ENCODE data around the gene SZRD1.
A peak's percentile ranks its signal among the peaks of the same experiment; 100 is the strongest.

SZRD1 gene

GRCh38 chr1:16402742-16403141 lies 35.7 kb downstream of the SZRD1 start:
- Mint-ChIP-seq H3K4me1 (peaks cover 4% of the 10 kb centered on the region), H3K27me3 (no peaks in the 10 kb centered on the region), H3K27ac (no peak overlapping the region), H3K9me3 (no peaks in the 10 kb centered on the region), H3K4me3 (no peak overlapping the region), H3K36me3 (ENCODE audit: low read depth) (peaks cover 4% of the 10 kb centered on the region)
- DNase-seq (no peak), ATAC-seq (no peak)

- no peak overlapping the region for H3K4me3 Mint-ChIP-seq
- H3K27me3 Mint-ChIP-seq: no peaks in the 10 kb centered on the region
- no peaks in the 10 kb centered on the region for H3K4me1 Mint-ChIP-seq
- H3K27ac Mint-ChIP-seq: no peak overlapping the region
- ATAC-seq (no peak), DNase-seq (no peak)
- H3K36me3 Mint-ChIP-seq (ENCODE audit: low read depth): no peaks in the 10 kb centered on the region
- H3K9me3 Mint-ChIP-seq: no peaks in the 10 kb centered on the region
Observed at GRCh38 chr1:16405441-16405840, 38.4 kb downstream of the SZRD1 start.

GRCh38 chr1:16406868-16407267 lies 39.8 kb downstream of the SZRD1 start:
- H3K4me1 Mint-ChIP-seq: no peaks in the 10 kb centered on the region
- no peak for DNase-seq
- no peak for ATAC-seq
- H3K4me3 Mint-ChIP-seq: no peak overlapping the region
- H3K27ac Mint-ChIP-seq: no peak overlapping the region
- H3K36me3 Mint-ChIP-seq (ENCODE audit: low read depth): no peaks in the 10 kb centered on the region
- no peaks in the 10 kb centered on the region for H3K9me3 Mint-ChIP-seq
- no peaks in the 10 kb centered on the region for H3K27me3 Mint-ChIP-seq

DNA sequence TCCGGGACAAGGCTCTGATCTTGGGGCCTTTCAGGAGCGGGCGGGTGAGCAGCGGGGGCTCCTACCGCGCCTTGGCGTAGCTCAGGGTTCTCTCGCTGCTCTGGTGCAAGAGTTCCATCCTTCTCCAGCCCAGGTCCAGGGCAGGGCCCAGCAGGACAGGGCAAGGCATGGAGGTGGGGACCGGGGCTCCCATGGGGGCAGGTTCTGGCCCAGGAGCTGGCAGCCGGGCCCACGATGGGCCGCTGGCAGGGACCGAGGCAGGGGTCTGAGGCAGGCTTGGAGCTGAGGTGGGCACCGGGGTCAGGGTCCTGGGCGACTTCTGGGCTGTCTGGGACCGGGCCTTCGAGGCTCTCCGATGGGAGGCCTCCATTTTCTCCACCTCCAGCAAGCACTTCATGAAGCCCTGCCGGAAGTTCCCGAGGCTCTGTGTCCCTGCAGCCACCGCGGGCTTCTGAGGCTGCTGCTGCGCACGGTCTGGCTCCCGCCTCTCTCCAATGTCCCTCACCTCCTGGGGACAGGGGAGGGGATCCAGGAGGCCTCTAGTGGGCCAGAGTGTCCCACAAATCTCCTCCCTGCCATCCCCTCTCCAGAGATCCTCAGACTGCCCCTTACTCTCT lies 42.6 kb downstream of the SZRD1 start:
- Mint-ChIP-seq H3K9me3 (no peaks in the 10 kb centered on the region), H3K4me3 (no peak overlapping the region), H3K4me1 (no peaks in the 10 kb centered on the region), H3K27ac (no peak overlapping the region), H3K27me3 (peaks cover 2% of the 10 kb centered on the region), H3K36me3 (ENCODE audit: low read depth) (no peaks in the 10 kb centered on the region)
- ATAC-seq (no peak), DNase-seq (no peak)

- Mint-ChIP-seq H3K36me3 (ENCODE audit: low read depth) (no peaks in the 10 kb centered on the region), H3K4me1 (no peaks in the 10 kb centered on the region), H3K27ac (no peak overlapping the region), H3K27me3 (peaks cover 2% of the 10 kb centered on the region), H3K4me3 (no peak overlapping the region), H3K9me3 (no peaks in the 10 kb centered on the region)
- DNase-seq (no peak), ATAC-seq (no peak)
Observed at GRCh38 chr1:16410803-16411202, 43.8 kb downstream of the SZRD1 start.

GRCh38 chr1:16413191-16413590 lies 46.1 kb downstream of the SZRD1 start:
- Mint-ChIP-seq H3K4me3 (no peak overlapping the region), H3K4me1 (peaks cover 4% of the 10 kb centered on the region), H3K9me3 (no peaks in the 10 kb centered on the region), H3K36me3 (ENCODE audit: low read depth) (no peaks in the 10 kb centered on the region), H3K27ac (no peak overlapping the region), H3K27me3 (peaks cover 2% of the 10 kb centered on the region)
- no peak for ATAC-seq
- no peak for DNase-seq

- Mint-ChIP-seq H3K27me3 (no peaks in the 10 kb centered on the region), H3K4me1 (peaks cover 39% of the 10 kb centered on the region), H3K9me3 (no peaks in the 10 kb centered on the region), H3K27ac (peak overlapping the region; percentile 69), H3K4me3 (peak overlapping the region; percentile 13), H3K36me3 (ENCODE audit: low read depth) (no peaks in the 10 kb centered on the region)
- peak; percentile 78 for ATAC-seq
- peak; percentile 23 for DNase-seq
Observed at GRCh38 chr1:16418823-16419425, 51.9 kb downstream of the SZRD1 start.

GRCh38 chr1:16420424-16421118 lies 53.5 kb downstream of the SZRD1 start:
- Mint-ChIP-seq H3K27me3 (no peaks in the 10 kb centered on the region), H3K36me3 (ENCODE audit: low read depth) (no peaks in the 10 kb centered on the region), H3K4me3 (peak overlapping the region; percentile 63), H3K4me1 (peaks cover 39% of the 10 kb centered on the region), H3K9me3 (no peaks in the 10 kb centered on the region), H3K27ac (peak overlapping the region; percentile 92)
- ATAC-seq (peak; percentile 93), DNase-seq (peak; percentile 68)

DNA sequence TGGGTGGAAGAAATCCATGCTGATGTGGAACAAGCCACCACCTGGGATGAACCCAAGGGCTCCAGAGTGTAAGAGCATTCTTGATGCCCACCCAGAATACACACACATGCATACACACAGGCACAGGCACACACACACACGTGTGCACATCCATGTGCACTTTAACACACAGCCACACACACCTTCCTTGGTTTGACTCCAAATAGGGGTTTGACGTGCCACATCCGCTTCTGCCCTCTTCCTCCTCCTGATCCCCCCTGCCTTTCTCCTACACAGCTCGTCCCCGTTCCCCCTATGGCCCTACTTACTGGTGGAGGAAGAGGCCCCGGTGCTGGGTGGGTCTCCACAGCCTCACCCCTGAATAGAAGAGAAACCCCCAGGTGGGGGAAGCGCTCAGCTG lies 54.2 kb downstream of the SZRD1 start:
- DNase-seq (no peak), ATAC-seq (peak; percentile 6)
- peak overlapping the region; percentile 63 for H3K4me3 Mint-ChIP-seq
- no peaks in the 10 kb centered on the region for H3K36me3 Mint-ChIP-seq (ENCODE audit: low read depth)
- H3K9me3 Mint-ChIP-seq: no peaks in the 10 kb centered on the region
- peak overlapping the region; percentile 92 for H3K27ac Mint-ChIP-seq
- peaks cover 39% of the 10 kb centered on the region for H3K4me1 Mint-ChIP-seq
- H3K27me3 Mint-ChIP-seq: no peaks in the 10 kb centered on the region

- Mint-ChIP-seq H3K27me3 (no peaks in the 10 kb centered on the region), H3K36me3 (ENCODE audit: low read depth) (no peaks in the 10 kb centered on the region), H3K4me1 (peaks cover 39% of the 10 kb centered on the region), H3K4me3 (no peak overlapping the region), H3K9me3 (no peaks in the 10 kb centered on the region), H3K27ac (no peak overlapping the region)
- no peak for ATAC-seq
- no peak for DNase-seq
Observed at GRCh38 chr1:16422041-16422440, 55.0 kb downstream of the SZRD1 start.

GRCh38 chr1:16425125-16426025 lies 58.3 kb downstream of the SZRD1 start:
- no peak for ATAC-seq
- H3K27ac Mint-ChIP-seq: no peak overlapping the region
- no peak overlapping the region for H3K4me3 Mint-ChIP-seq
- H3K27me3 Mint-ChIP-seq: no peaks in the 10 kb centered on the region
- H3K4me1 Mint-ChIP-seq: peaks cover 16% of the 10 kb centered on the region
- no peaks in the 10 kb centered on the region for H3K36me3 Mint-ChIP-seq (ENCODE audit: low read depth)
- H3K9me3 Mint-ChIP-seq: no peaks in the 10 kb centered on the region
- no peak for DNase-seq

- Mint-ChIP-seq H3K9me3 (no peaks in the 10 kb centered on the region), H3K4me1 (peaks cover 5% of the 10 kb centered on the region), H3K36me3 (ENCODE audit: low read depth) (no peaks in the 10 kb centered on the region), H3K4me3 (no peak overlapping the region), H3K27ac (no peak overlapping the region), H3K27me3 (no peaks in the 10 kb centered on the region)
- DNase-seq (no peak), ATAC-seq (no peak)
Observed at GRCh38 chr1:16430606-16431005, 63.6 kb downstream of the SZRD1 start.

DNA sequence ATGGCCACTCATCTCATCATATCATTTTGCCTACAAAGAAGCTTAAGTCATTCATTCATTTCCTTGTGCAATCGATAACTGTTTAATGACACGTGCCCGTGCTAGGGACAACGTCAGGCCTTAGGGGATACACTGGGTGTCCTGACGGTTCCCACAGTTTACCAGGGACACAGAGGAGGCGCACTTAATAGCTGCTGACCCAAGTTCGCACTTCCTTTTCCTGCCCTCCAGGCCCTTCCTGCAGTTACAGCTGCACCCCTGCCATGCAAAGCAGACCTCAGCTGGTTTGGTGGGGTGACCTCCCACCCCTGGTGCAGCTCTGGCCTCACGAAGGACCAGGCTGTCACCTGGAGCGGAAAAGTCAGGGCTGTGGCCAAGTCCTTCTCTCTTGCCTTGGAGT lies 66.0 kb downstream of the SZRD1 start:
- DNase-seq: no peak
- no peaks in the 10 kb centered on the region for H3K36me3 Mint-ChIP-seq (ENCODE audit: low read depth)
- no peak for ATAC-seq
- peaks cover 10% of the 10 kb centered on the region for H3K4me1 Mint-ChIP-seq
- H3K27ac Mint-ChIP-seq: no peak overlapping the region
- H3K4me3 Mint-ChIP-seq: no peak overlapping the region
- no peaks in the 10 kb centered on the region for H3K27me3 Mint-ChIP-seq
- no peaks in the 10 kb centered on the region for H3K9me3 Mint-ChIP-seq

DNA sequence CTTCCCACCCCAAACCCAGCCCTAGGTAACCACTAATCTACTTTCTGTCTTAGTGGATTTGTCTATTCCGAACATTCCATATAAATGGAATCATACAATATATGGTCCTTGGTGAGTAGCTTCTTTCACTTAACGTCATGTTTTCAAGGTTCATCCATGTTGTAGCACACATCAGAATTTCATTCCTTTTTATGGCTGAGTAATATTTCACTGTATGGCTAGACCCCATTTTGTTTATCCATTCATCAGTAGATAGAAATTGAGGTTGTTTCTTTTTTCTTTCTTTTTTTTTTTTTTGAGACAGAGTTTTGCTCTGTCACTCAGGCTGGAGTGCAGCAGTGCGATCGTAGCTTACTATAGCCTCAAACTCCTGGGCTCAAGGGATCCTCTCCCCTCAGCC lies 67.0 kb downstream of the SZRD1 start:
- DNase-seq (no peak), ATAC-seq (no peak)
- Mint-ChIP-seq H3K9me3 (no peaks in the 10 kb centered on the region), H3K36me3 (ENCODE audit: low read depth) (no peaks in the 10 kb centered on the region), H3K27ac (no peak overlapping the region), H3K4me1 (peaks cover 10% of the 10 kb centered on the region), H3K27me3 (no peaks in the 10 kb centered on the region), H3K4me3 (no peak overlapping the region)
